Endothelial cell of hepatic sinusoid (primary cell): Measurements from ENCODE around the gene CCDC85B.

ENCODE experiments used
- in situ Hi-C: cut with HindIII; loops from 2 replicates; pipeline ENCODE4 v1.10.0; 2017; ENCODE audit warnings: low sequenced_read_pairs

CCDC85B gene

GRCh38 chr11:65885808-65886536, 4.5 kb upstream of the CCDC85B start:
- in situ Hi-C loops: no loop called here

- in situ Hi-C loops: no loop called here
Measured at GRCh38 chr11:65886826-65887722, 3.4 kb upstream of the CCDC85B start.

GRCh38 chr11:65887723-65888162, 2.7 kb upstream of the CCDC85B start:
- in situ Hi-C loops: no loop called here

GRCh38 chr11:65888163-65888814, 2.2 kb upstream of the CCDC85B start, which contains the start of gene FIBP:
FIBP (minus strand) TSS chr11:65888471; CDS start chr11:65888418, 53 bp downstream.
- in situ Hi-C loops: no loop called here

- in situ Hi-C loops: loop anchor here (10.0 kb wide), 1 partner anchor 257 kb away; the partner anchor contains the start of gene SIPA1
Measured at GRCh38 chr11:65891219-65892136, 1.0 kb downstream of the CCDC85B start.

GRCh38 chr11:65892137-65892540, 1.7 kb downstream of the CCDC85B start:
- in situ Hi-C loops: loop anchor here (10.0 kb wide), 1 partner anchor 257 kb away; the partner anchor contains the start of gene SIPA1

GRCh38 chr11:65892661-65893317, 2.3 kb downstream of the CCDC85B start:
- in situ Hi-C loops: loop anchor here (10.0 kb wide), 1 partner anchor 258 kb away; the partner anchor contains the start of gene SIPA1

- in situ Hi-C loops: loop anchor here (10.0 kb wide), 1 partner anchor 259 kb away; the partner anchor contains the start of gene SIPA1
Measured at GRCh38 chr11:65894034-65894591, 3.6 kb downstream of the CCDC85B start.

- in situ Hi-C loops: loop anchor here (5.0 to 10.0 kb wide), 2 partner anchors 42 to 261 kb away; partner anchors contain the start of gene SIPA1
Measured at GRCh38 chr11:65895482-65895981, 5.1 kb downstream of the CCDC85B start.

- in situ Hi-C loops: loop anchor here (5.0 to 10.0 kb wide), 2 partner anchors 41 to 262 kb away; partner anchors contain the start of gene SIPA1
Measured at GRCh38 chr11:65896034-65896999, 5.8 kb downstream of the CCDC85B start.

GRCh38 chr11:65897020-65897471, 6.6 kb downstream of the CCDC85B start:
- in situ Hi-C loops: loop anchor here (5.0 to 10.0 kb wide), 2 partner anchors 40 to 262 kb away; partner anchors contain the start of gene SIPA1

- in situ Hi-C loops: loop anchor here (5.0 to 10.0 kb wide), 2 partner anchors 38 to 264 kb away; partner anchors contain the start of gene SIPA1
Measured at GRCh38 chr11:65898656-65899355, 8.3 kb downstream of the CCDC85B start.

- in situ Hi-C loops: loop anchor here (5.0 to 10.0 kb wide), 2 partner anchors 38 to 265 kb away; partner anchors contain the start of gene SIPA1
Measured at GRCh38 chr11:65899356-65900124, 9.1 kb downstream of the CCDC85B start.

- in situ Hi-C loops: no loop called here
Measured at GRCh38 chr11:65900125-65900898, 9.8 kb downstream of the CCDC85B start, which contains the start of gene FOSL1. FOSL1 (minus strand) TSS chr11:65900388; CDS start chr11:65900339, 49 bp downstream.

GRCh38 chr11:65900899-65901180, 10.4 kb downstream of the CCDC85B start:
- in situ Hi-C loops: no loop called here
